ENCODE results near the gene TAMM41.
"Not testable (repeated sequence)": the region's sequence is repeated elsewhere in the genome, so short reads cannot be mapped to it uniquely, and the experiment has no call there.

The TAMM41 gene

DNA sequence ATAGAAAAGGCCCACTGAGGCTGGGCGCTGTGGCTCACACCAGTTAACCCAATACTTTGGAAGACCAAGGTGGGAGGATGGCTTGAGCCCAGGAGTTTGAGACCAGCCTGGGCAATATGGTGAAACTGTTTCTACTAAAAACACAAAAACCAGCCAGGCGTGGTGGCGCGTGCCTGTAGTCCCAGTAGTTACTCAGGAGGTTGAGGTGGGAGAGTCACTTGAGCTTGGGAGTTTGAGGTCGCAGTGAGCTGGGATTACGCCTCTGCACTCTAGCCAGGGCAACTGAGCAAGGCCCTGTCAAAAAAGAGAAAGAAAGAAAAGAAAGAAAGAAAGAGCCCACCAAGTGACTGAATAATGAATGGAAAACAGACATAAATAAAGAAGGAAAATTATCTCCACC lies 32.0 kb downstream of the TAMM41 start:
- no peak for DNase-seq

GRCh38 chr3:11810276-11810675 lies 36.4 kb downstream of the TAMM41 start:
- DNase-seq = no peak

GRCh38 chr3:11808231-11808630 lies 38.5 kb downstream of the TAMM41 start:
- DNase-seq = no peak

- DNase-seq = no peak
Measured at GRCh38 chr3:11807686-11808085, 39.0 kb downstream of the TAMM41 start.

DNA sequence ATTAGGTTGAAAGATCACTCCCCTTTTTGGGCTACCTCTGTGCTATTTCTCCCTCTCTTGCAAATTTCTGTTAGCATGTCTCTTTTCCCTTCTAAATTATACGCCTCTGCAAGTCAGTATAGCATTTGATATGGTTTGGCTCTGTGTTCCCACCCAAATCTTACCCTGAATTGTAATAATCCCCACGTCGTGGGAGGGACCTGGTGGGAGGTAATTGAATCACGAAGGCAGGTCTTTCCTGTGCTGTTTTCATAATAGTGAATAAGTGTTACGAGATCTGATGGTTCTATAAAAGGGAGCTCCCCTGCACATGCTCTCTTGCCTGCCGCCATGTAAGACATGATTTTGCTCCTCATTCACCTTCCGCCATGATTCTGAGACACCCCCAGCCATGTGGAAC lies 41.0 kb downstream of the TAMM41 start:
- DNase-seq = no peak

DNA sequence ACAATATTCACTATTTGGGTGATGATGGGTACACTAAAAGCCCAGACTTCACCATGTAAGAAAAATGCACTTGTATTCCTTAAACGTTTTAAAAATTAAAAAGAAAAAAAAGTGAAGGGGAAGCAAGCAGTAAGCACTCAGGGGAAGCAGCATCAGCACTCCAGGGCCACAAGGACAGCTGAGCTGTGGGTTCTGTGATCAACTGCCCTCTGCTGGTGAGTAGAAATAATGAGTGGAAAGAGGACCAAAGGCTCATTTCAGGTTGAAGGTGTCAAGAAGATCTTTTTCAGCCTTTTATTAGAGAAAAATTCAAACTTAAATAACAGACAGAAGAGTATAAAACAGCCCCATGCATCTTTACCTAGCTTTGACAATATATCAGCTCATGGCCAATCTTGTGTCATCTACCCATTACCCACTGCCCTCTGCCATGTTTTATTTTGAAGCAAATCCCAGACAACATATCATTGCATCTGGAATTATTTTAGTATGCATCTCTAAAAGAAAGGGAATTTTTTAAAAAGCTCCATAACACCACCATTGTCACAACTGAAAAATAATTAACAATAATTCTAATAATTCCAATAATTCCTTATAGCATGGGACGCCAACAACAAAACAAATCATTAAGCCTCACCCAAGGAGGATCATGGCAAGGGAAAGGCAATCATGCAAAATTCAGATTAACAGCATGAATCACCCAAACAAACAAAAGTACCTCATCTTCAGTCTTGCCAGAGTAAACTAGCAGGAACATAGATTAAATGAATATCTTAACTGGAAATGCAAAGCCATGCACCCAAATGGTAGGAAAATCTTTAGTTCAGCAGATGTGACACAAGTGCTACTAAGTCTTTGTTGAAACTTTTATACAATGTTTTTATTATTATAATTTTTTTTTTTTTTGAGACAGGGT lies 42.5 kb downstream of the TAMM41 start:
- no peak for DNase-seq

DNA sequence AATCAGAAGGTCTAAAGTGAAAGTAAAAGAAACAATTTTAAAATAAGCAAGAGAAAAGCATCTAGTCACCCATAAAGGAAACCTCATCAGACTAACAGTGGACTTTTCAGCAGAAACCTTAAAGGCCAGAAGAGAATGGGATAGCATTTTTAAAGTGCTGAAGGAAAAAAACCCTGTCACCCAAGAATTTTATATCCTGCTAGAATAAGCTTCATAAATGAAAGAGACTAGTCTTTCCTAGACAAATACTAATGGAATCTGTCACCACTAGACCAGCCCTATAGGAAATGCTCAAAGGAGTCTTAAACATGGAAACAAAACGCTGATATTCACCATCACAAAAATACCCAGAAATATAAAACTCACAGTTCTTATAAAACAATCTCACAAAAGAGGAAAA lies 46.9 kb downstream of the TAMM41 start:
- DNase-seq = no peak

DNA sequence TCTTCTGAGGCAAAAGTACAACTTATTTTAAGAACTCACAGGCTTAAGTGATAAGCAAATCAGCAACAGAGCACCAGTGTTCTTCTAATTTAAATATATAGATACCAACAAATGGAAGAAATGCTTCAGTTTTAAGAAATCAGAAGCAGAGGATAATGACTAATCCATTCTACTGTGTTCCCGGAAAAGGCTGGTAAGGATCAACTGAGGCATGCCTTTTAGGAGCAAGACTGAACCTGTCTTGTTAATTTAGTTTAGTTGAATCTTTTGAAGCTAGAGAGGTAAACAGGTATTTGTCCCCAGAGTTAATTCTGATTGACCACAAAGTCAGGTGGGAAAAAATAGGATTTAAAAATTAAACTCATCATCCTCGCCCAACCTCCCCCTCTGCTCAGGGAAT lies 51.8 kb downstream of the TAMM41 start:
- no peak for DNase-seq

- no peak for DNase-seq
Measured at GRCh38 chr3:11791339-11792200, 55.1 kb downstream of the TAMM41 start.

DNA sequence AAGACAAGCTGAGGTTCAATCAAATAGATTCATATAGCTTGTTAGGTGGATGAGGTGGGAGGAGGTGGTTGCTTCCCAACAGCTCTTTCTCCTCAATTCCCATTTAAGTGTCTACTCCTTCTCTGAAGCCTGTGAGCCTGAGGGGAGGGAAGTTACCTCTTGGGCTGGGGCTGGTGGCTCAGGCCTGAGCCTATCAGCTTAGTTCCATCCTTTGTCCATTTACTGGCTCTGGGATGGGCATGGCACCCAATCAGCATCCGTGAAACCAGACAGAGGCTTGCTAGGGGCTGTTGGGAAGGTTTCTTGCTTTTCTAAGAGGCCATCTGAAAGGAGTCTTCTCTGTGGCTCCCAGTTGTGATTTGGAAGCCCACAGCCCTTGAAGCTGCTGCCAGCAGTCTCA lies 57.3 kb downstream of the TAMM41 start:
- no peak for DNase-seq

DNA sequence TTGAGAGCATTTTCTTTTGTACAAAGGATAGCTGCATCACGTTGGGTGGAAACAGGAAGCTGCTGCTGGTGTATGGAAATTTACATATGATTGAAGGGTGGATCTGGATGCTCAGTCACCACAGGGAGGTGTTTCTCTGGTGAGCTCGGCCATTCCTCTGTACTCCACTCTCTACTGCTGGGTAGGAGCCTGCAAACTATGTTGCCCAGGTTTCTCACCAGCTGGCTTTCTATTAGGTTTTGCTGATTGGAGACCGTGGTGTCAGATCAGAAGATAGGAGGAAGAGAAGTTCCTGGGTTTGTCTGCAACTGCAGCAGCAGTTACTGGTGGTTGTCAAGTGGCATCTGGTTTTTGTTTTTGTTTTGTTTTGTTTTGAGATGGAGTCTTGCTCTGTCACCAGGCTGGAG lies 61.7 kb downstream of the TAMM41 start:
- no peak for DNase-seq

GRCh38 chr3:11780341-11780740 lies 66.3 kb downstream of the TAMM41 start:
- no peak for DNase-seq

- DNase-seq = no peak
Measured at GRCh38 chr3:11779626-11780025, 67.1 kb downstream of the TAMM41 start.

DNA sequence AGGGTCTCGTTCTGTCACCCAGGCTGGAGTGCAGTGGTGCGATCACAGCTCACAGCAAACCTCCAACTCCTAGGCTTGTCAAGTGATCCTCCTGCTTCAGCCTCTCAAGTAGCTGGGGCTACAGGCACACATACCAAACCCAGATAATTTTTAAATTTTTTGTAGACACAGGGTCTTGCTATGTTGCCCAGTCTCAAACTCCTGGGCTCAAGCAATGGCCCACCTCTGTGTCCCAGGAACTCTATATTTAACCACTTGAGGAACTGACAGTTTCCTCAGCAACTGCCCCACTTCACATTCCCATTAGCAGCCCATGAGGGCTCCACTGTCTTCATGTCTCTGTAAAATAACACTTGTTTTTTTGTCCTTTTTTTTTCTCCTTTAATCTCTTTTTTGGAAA lies 68.4 kb downstream of the TAMM41 start:
- DNase-seq = no peak

DNA sequence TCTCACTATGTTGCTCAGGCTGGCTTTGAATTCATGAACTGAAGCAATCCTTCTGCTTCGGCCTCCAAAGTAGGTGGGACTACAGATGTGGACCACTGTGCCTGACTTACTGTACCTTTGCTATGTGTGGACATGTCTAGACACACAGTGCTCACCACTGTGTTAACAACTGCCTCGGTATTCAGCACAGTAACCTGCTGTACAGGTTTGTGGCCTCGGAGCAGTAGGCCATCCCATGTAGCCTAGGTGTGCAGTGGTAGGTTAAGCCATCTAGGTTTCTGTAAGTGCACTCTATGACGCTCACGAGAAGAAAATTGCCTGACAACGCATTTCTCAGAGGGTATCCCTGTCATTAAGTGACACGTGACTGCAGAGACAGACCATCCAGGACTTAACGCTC lies 70.3 kb downstream of the TAMM41 start:
- DNase-seq = no peak

DNA sequence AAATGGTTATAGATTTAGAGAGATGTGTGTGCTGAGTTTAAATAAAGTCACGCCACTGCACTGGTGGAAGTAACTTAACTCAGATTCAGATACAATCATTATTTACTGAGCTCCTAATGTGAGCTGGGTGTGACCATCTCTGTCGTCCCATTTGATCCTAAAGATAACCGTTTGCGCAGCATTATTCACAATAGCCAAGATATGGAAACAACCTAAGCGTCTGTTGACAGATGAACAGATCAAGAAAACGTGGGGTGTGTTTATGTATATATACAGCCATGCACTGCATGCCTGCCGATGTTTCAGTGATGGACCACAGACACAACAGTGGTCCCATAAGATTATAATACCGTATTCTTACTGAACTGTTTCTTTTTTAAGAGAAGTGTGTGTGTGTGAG lies 71.2 kb downstream of the TAMM41 start:
- DNase-seq = no peak

DNA sequence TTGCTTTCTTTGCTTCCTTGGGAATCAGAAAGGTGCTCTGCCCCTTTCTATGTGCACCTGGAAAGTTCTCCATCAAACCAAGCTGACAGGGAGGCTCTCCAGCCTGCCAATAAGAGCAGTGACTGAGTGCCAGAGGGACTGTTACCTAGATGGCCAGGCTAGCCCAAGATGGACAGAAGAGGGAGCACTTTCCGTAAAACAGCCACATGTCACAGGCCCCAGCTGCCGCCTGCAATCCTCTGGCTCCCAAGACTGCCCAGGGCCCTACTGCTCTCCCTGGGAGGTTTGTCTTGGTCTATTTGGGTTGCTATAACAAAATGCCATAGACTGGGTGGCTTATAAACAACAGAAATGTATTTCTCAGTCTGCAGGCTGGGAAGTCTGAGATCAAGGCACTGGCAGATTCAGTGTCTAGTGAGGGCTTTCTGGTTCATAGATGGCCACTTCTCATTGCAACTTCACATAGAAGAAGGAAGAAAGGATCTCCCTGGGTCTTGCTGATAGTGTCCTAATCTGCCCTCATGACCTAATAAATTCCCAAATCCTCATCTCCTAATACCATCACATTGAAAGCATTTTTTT lies 72.3 kb downstream of the TAMM41 start:
- no peak for DNase-seq

DNA sequence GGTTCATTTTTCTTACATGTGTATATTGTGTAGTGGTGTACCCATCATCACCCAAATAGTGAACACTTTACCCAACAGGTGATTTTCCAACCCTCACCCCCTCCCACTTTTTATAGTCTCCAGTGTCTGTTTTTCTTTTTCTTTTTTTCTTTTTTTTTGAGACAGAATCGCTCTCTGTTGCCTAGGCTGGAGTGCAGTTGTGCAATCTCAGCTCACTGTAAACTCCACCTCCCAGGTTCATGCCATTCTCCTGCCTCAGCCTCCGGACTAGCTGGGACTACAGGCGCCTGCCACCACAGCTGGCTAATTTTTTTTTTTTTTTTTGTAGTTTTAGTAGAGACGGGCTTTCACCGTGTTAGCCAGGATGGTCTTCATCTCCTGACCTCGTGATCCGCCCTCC lies 74.8 kb downstream of the TAMM41 start:
- not testable (repeated sequence) for DNase-seq

DNA sequence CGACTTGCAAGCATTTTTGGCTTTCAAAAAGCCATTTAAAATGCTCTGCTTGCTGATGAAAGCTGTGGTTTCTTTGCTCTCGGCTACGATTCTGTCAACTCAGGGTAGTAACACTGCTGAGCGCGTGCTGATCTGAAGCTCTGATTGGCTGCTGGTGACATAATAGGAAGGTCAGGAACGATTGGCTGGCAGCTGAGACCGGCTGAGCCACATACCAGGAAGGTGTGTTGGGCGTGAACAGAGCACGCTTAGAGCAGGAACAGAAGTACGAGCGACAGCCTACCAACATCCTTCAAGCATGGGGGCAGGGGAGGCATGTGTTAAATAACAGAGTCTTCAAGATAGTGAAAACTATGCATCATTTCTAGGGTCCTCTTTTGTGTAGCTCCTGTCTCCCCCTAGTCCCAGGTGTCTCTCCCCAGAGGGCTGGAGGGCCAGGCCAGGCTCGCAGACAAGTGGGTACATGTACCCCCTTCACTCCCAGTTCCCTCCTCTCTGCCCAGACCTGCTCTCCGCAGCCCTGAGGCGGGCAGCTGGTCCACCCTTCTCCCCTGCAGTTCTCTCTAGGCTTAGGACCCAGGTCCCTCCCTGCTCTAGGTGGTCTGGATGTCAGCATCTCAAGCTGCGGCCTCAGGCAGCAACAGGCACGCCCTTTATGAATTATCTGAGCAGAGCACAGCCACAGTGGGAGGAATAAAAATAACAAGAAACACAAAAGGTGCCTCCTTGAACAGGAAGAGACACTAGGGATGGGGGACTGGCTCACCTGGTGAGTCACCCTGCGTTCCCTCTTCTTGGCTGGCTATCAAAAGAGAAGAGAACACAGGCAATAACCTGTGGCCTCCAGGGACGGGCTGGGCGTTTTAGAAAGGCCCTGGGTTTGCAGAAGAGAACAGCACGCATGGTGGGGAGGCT lies 76.0 kb downstream of the TAMM41 start:
- DNase-seq = peak; percentile 71

- no peak for DNase-seq
Measured at GRCh38 chr3:11769704-11770476, 76.8 kb downstream of the TAMM41 start.

- DNase-seq = no peak
Measured at GRCh38 chr3:11768604-11769003, 78.1 kb downstream of the TAMM41 start.

DNA sequence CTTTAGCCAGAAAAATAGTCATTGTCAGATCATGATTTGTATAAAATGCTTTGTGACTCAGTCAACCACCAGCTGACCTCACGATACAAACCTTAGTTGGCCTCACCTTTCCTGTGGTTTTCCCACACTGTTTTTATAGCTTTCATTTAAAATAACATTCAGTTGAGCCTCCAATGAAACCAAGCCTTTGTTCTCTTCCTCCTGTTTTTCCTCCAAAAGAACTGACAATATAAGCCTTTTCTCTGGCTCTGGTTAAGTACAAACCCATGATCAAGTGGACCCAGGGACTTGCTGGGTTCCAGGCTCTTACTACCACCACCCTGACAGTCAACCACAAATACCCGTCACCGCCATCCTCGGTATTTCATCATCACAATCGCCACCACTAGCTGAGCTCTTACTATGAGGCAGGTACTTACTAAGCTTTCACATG lies 81.7 kb downstream of the TAMM41 start:
- no peak for DNase-seq
